Right lobe of liver (tissue), 4 donors: ENCODE results near the gene FGF9.

Experiments
- POLR2A ChIP-seq: fragments of 450-650 bp; IDR thresholded peaks from one replicate; pipeline ENCODE4 v1.6.1; 2017; ENCODE audit warnings: antibody characterized with exemption, mild to moderate bottlenecking
- TF ChIP-seq, protein P1 (sequence below), 4 donors: fragments of 200-600 bp in 3 of 4; fragments of 450-650 bp in 1 of 4; IDR thresholded peaks; one replicate each; pipeline versions ENCODE4 v1.5.1 to v1.8.0; 2016 to 2022; ENCODE audit warnings: antibody characterized with exemption in 4 of 4, mild to moderate bottlenecking in 2 of 4
- donor health status: DM: no; HTN: no; CAD: no.
- donor health status: DM: no; HTN: no; CAD: no.
- donor health status: DM: no; HTN: yes; CAD: no.

DNA sequence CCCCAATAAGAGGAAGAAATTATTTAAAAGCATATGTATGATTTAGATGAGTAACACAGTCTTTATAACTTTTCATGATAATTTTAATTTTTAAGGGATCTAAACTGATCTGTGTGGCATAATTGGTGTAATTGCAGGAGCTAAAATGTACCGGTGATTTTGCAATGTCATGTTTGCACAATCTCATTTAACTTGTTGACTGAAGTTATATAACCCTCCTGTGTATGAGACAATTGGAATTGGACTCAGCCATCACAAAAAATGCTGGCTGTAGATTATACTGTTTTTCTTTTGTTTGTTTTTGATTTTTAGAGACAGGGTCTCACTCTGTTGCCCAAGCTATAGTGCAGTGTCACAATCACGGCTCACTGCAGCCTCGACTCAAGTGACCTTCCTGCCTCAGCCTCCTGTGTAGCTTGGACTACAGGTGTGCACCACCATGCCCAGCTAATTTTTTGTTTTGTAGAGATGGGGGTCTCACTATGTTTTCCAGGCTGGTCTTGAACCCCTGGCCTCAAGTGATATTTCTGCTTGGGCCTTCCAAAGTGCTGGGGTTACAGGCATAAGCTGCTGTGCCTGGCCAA is 26.1 kb downstream of the FGF9 start:
- TF ChIP-seq, protein P1, sequence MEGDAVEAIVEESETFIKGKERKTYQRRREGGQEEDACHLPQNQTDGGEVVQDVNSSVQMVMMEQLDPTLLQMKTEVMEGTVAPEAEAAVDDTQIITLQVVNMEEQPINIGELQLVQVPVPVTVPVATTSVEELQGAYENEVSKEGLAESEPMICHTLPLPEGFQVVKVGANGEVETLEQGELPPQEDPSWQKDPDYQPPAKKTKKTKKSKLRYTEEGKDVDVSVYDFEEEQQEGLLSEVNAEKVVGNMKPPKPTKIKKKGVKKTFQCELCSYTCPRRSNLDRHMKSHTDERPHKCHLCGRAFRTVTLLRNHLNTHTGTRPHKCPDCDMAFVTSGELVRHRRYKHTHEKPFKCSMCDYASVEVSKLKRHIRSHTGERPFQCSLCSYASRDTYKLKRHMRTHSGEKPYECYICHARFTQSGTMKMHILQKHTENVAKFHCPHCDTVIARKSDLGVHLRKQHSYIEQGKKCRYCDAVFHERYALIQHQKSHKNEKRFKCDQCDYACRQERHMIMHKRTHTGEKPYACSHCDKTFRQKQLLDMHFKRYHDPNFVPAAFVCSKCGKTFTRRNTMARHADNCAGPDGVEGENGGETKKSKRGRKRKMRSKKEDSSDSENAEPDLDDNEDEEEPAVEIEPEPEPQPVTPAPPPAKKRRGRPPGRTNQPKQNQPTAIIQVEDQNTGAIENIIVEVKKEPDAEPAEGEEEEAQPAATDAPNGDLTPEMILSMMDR (IDR thresholded peaks at IDR 0.05) = no peak
- TF ChIP-seq POLR2A = no peak
